ENCODE data around the gene DHFR. TPM values are rescaled to one million over a fixed set of nuclear protein-coding genes. Genes with fewer than 3 reads are reported as not detected.

The DHFR gene
- total and polyA plus RNA-seq, 2 of the 8 experiments (the other 6 are each of a cell fraction or from before 2014, with no cell fraction given) = 46.4 to 88.9 TPM

DNA sequence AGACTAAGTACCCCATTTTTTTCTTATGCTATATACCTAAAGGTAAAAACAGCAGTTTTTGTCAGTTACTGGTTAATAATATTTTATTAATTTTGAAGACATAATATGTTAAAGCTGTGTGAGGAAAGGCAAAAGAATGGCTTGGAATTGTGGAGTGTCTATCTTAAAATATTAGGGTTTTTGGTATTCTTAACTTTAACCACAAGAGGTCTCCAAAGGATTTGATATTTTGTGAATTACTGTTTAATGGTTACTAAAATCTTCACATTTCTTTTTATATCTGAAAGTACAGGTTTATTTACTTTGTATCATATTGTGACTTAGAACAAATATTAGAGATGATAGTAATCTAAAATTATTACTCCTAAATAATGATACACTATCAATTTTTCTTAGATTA, 32.0 kb upstream of the DHFR start:
- Histone ChIP-seq H3K27ac (ENCODE audit: low read depth, low read length) (no peak overlapping the region), H4K20me1 (replicated peaks in 1 of 2; ENCODE audit: control insufficient read depth in 1 of 2, insufficient read depth in 2 of 2, low read length in 2 of 2) (no peaks in the 10 kb centered on the region), H3K4me1 (replicated peaks in 1 of 4; ENCODE audit: control insufficient read depth in 3 of 4, insufficient read depth in 4 of 4, low read length in 3 of 4) (peaks cover 0 to 3% (median 2%) of the 10 kb centered on the region in 4 experiments; a peak in 2 of 7 replicates), H3K4me2 (ENCODE audit: insufficient read depth in 1 of 2, low read depth in 2 of 2, low read length in 2 of 2) (no peak overlapping the region), H3K18ac (ENCODE audit: extremely low read depth, low read length) (no peak overlapping the region), H3K36me3 (ENCODE audit: control insufficient read depth in 2 of 4, insufficient read depth in 4 of 4, low read length in 3 of 4) (no peaks in the 10 kb centered on the region; a peak in 1 of 8 replicates), H3K23me2 (ENCODE audit: low read depth, low read length) (no peaks in the 10 kb centered on the region), H3K9ac (replicated peaks in 1 of 4; ENCODE audit: extremely low read depth in 1 of 4, low read depth in 3 of 4, low read length in 3 of 4) (no peak overlapping the region), H3K79me2 (ENCODE audit: control insufficient read depth in 1 of 2, insufficient read depth in 2 of 2, low read length in 2 of 2) (no peaks in the 10 kb centered on the region), H3K79me1 (ENCODE audit: low read depth, low read length) (no peaks in the 10 kb centered on the region), H2AFZ (ENCODE audit: low read length) (no peak overlapping the region), H3K27me3 (replicated peaks in 1 of 4; ENCODE audit: control insufficient read depth in 3 of 4, extremely low read depth in 1 of 4, insufficient read depth in 3 of 4, low read length in 3 of 4) (peaks cover 0 to 1% (median 0%) of the 10 kb centered on the region in 4 experiments; a peak in 1 of 7 replicates), H2AK5ac (ENCODE audit: low read depth, low read length) (no peak overlapping the region), H2BK120ac (replicated peaks; ENCODE audit: low read depth, low read length) (no peak overlapping the region), H4K91ac (replicated peaks; ENCODE audit: insufficient read length, low read length) (no peak overlapping the region), H2BK15ac (ENCODE audit: low read length) (no peak overlapping the region), H3K56ac (replicated peaks; ENCODE audit: insufficient read length, low read depth, low read length) (no peak overlapping the region), H4K8ac (ENCODE audit: extremely low read depth, insufficient read depth, low read length) (no peak overlapping the region), H3K9me3 (ENCODE audit: insufficient read depth in 2 of 2, low read depth in 1 of 2, low read length in 1 of 2) (no peaks in the 10 kb centered on the region), H3K4me3 (ENCODE audit: extremely low read depth in 1 of 4, insufficient read depth in 2 of 4, low read depth in 3 of 4, low read length in 4 of 4) (no peak overlapping the region), H2BK12ac (ENCODE audit: low read depth, low read length) (no peak overlapping the region), H3K4ac (replicated peaks; ENCODE audit: insufficient read length, low read depth, low read length) (no peak overlapping the region), H2BK5ac (ENCODE audit: low read depth, low read length) (no peak overlapping the region), H3K14ac (ENCODE audit: insufficient read length) (no peak overlapping the region), H3K23ac (ENCODE audit: insufficient read length) (no peak overlapping the region), H2BK20ac (ENCODE audit: low read length) (no peak overlapping the region), H4K5ac (ENCODE audit: insufficient read length, low read depth, low read length) (no peak overlapping the region)
- ChIA-PET POLR2A (ENCODE audit: partially characterized antibody) (interaction anchor here (0.9 to 1.0 kb wide), 3 partner anchors 11 to 490 kb away, joined by 3 read pairs; no protein-coding TSS in a partner anchor), CTCF (ENCODE audit: partially characterized antibody) (interaction anchor here (0.7 to 4.1 kb wide), 11 partner anchors 14 to 612 kb away, joined by 3 to 15 read pairs (median 5); no protein-coding TSS in a partner anchor)
- FAIRE-seq (no peak), DNase-seq (ENCODE audit: low read depth in 1 of 2, low spot score in 2 of 2) (no peak)
- TF ChIP-seq SUZ12 (IDR thresholded peaks at IDR 0.05; ENCODE audit: low read length) = no peak
- TF ChIP-seq RAD21 (IDR thresholded peaks at IDR 0.05 in 1 of 2, conservative IDR thresholded peaks at IDR 0.05 in 1 of 2; ENCODE audit: low read depth in 2 of 2, low read length in 2 of 2) = peak in 1 of 2 experiments; percentile 41; a peak in 2 of 4 replicates
- TF ChIP-seq FOSL1 (IDR thresholded peaks at IDR 0.05; ENCODE audit: insufficient read depth, low read depth, low read length) = no peak
- peak in 1 of 3 experiments; percentile 6; a peak in 1 of 4 replicates for TF ChIP-seq CTCF (IDR thresholded peaks at IDR 0.05; ENCODE audit: control extremely low read depth in 1 of 3, insufficient read depth in 1 of 3, low read depth in 1 of 3, low read length in 3 of 3)
- no peak for TF ChIP-seq JUND (IDR thresholded peaks at IDR 0.05; ENCODE audit: low read length)
- TF ChIP-seq RBBP5 (IDR thresholded peaks at IDR 0.05; ENCODE audit: borderline replicate concordance, low read depth, low read length) = no peak
- TF ChIP-seq BRCA1 (IDR thresholded peaks at IDR 0.05; ENCODE audit: low read depth, low read length) = no peak
- TF ChIP-seq SP2 (IDR thresholded peaks at IDR 0.05; ENCODE audit: low read length) = no peak
- TF ChIP-seq EZH2 (IDR thresholded peaks at IDR 0.05; ENCODE audit: low read depth, low read length, severe bottlenecking) = no peak
- no peak for TF ChIP-seq ASH2L (IDR thresholded peaks at IDR 0.05; ENCODE audit: low read length)
- no peak for TF ChIP-seq POLR2AphosphoS5 (IDR thresholded peaks at IDR 0.05; ENCODE audit: low read depth, low read length)
- TF ChIP-seq SP4 (IDR thresholded peaks at IDR 0.05; ENCODE audit: low read length) = no peak
- TF ChIP-seq SRF (IDR thresholded peaks at IDR 0.05; ENCODE audit: low read depth, low read length) = no peak
